LNCAP (cell line): ENCODE data around the gene RELCH.

Experiments
- TF ChIP-seq, protein P1 (sequence below): fragments of 450-650 bp; IDR thresholded peaks from 2 replicates; pipeline ENCODE4 v1.5.1; 2017; ENCODE audit warnings: mild to moderate bottlenecking

Gene RELCH

DNA sequence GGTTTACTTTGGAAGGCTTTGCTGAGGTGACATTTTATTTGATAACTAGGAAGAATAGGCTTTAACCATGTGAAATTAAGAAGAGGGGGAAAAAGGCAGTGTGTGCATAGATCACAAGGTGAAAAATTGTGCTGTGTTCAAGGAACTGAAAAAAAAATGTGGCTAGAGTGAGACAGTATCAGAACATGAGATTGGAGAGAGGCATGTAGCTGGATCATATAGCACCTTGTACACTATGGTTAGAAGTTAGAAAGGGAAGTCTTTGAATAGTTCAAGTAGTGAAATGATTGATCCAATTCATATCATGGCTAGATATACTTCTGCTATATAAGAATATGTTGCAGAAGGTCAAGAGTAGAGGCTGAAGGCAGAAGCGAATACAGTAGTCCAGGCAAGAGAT, 125.8 kb downstream of the RELCH start:
- TF ChIP-seq, protein P1, sequence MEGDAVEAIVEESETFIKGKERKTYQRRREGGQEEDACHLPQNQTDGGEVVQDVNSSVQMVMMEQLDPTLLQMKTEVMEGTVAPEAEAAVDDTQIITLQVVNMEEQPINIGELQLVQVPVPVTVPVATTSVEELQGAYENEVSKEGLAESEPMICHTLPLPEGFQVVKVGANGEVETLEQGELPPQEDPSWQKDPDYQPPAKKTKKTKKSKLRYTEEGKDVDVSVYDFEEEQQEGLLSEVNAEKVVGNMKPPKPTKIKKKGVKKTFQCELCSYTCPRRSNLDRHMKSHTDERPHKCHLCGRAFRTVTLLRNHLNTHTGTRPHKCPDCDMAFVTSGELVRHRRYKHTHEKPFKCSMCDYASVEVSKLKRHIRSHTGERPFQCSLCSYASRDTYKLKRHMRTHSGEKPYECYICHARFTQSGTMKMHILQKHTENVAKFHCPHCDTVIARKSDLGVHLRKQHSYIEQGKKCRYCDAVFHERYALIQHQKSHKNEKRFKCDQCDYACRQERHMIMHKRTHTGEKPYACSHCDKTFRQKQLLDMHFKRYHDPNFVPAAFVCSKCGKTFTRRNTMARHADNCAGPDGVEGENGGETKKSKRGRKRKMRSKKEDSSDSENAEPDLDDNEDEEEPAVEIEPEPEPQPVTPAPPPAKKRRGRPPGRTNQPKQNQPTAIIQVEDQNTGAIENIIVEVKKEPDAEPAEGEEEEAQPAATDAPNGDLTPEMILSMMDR, result no peak

DNA sequence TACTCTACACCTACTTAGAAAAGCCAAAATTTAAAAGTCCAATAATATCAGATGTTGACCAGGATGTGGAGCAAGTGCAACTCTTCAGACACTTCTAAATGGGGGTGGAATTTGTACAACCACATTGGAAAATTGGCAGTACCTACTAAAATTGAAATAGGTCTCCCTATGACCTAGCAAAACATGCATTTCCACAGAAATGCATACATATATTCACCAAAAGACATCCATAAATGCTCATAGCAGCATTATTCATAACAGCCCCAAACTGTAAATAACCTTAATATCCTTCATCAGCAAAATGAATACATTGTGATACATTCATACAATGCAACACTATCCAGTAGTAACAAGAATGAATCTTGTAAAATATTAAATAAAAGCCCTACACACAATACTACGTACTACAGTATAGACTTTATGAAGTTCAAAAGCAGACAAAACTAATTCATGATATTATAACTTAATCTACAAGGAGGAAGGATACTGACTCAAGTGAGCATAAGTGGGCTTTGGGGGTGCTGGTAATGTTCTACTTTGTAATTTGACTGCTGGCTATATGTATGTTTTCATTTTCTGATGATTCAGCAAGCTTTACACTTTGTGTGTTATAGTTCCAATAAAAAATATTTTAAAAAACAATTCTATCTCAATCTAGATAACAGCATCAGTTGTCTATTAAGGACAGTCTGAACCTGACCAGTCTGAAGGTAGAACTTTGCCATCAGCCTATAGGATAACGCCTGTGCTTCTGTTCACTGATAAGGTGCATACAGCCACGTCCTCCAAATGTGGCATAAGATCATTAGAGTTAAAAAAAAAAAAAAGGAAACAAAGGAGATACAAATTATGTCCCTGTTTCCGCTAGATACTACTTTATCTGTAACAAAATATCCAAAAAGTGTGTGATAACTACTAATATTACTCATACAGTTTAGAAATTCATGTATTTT, 131.4 kb downstream of the RELCH start:
- TF ChIP-seq, protein P1, result no peak

DNA sequence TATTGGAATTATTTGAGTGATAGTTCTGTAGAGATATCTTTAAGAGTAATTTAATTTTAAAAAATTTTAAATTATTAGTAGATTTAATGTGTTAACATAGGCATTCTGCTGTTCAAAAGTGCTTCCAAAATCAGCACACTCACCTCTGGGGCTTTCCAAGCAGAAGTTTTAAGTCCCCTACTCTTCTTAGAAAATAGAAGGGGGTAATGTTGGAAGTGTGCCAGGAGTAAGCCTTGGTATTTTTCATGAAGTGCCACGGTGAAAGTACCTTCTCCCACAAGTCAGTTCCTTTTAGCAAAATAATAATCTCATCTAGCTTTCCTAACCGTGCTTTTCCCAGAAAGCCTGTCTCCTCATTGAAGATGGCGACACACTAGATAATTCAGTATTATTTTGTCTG, 134.1 kb downstream of the RELCH start:
- TF ChIP-seq, protein P1, result no peak

DNA sequence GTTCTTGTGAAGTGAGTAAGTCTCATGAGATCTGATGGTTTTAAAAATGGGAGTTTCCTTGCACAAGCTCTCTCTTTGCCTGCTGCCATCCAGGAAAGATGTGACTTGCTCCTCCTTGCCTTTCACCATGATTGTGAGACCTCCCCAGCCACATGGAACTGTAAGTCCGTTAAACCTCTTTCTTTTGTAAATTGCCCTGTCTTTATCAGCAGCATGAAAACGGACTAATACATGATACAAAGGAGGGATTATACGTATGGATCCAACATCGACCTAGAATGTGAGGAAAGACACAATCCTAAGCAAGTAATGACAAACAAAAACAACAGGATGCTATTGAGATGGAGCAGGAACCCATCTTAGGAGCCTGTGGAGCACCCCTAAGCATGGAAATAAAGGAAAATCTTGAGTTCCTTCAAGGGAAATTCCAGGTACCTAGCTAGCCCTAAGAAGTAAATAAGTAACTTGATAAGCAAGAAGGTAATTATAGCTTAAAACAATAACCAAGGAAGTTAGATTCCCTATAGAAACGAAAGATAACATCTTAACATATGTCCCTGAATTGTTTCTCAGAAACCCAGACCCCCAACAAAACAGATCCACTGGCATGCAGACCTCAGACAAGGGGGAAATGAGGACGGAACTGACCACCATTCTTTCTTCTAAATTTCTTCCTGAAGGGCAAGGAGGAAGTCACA, 136.6 kb downstream of the RELCH start:
- TF ChIP-seq, protein P1, result no peak

DNA sequence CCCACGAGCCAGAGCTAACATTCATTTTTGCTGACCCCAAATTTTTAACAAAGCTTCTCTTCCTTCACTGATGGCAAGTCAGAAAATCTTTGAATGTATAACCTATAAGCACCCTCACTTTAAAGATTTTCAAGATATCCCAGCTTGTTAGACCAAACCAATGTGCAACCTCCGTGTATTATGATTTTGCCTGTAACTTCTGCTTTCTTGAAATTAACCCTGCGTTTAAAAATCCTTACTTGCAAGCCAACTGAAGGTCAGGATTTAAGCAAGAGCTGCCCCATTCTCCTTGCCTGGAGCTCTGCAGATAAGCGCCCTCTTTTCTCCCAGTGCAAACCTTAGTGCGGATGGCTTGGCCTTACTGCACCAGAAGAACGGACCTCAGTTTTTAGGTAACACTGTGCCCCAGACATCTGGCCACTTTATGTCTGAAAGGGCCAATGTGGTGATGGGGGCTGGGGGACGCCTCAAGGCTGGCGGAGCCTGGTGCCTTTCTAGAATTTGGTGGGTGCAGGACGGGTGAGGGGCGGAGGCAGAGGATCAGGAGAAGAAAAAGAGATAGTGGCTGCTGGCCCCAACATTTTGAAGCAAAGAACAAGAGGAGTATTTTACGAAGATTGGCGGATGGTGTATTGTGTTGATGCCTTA, 137.2 kb downstream of the RELCH start:
- TF ChIP-seq, protein P1, result no peak

DNA sequence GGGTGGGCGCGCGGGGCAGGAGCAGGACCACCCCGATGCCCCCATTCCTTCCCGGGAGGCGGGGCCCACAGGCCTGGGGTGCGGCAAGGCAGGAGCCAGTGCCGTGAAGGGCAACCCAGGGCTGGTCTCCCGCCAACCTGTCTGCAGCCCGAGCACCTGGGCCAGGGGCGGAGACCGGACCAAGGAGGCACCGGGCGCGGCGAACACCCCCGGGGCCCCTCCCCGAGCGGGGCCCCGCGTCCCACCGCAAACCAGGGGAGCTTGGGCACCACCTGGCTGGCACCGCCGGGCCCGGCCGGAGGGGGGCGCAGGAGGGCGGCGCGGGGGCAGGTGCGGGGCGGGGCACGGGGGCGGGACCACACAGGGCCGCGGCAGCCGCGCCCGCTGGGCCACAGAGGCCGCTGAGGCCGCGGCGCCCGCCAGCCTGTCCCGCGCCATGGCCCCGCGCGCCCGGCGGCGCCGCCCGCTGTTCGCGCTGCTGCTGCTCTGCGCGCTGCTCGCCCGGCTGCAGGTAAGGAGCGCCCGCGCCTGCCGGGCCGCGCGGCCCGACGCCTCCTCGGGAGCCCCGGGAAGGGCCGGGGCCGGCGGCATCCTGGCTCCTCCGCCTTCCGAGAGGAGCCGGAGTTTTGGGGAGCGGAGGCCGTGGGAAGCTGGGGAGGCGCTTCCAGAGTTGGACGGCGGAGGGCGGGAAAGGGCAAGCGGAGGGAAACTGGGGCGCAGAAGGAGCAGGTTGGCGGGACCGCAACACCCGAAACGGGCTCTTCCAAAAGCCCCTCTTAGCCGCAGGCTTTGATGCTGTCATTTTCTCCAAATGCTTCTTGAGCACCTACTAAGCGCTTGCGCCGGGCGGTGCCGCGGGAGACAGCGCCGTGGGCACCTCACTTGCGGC, 138.1 kb downstream of the RELCH start, which contains the start of gene TNFRSF11A:
Gene TNFRSF11A, plus strand, starts transcription at position 394 of the 889 bp plus-strand sequence. Its CDS starts 43 bp downstream, at position 437.
- TF ChIP-seq, protein P1, result peak; percentile 73
